Measurements from ENCODE around the gene IGFBP6. TPM values are rescaled to one million over a fixed set of nuclear protein-coding genes. Genes with fewer than 3 reads are reported as not detected.

Gene IGFBP6
- total RNA-seq, 1 experiment from 2014 or later, result 4.2 TPM

GRCh38 chr12:53128780-53129569, 31.5 kb downstream of the IGFBP6 start:
- Histone ChIP-seq H2BK20ac (ENCODE audit: low read depth, low read length, poor library complexity, severe bottlenecking) (no peak overlapping the region), H3K79me1 (ENCODE audit: insufficient read depth, low read depth, low read length, poor library complexity, severe bottlenecking) (no peaks in the 10 kb centered on the region), H3K56ac (ENCODE audit: insufficient read length, low read depth, low read length) (no peak overlapping the region), H3K27me3 (ENCODE audit: insufficient read depth, low read length) (no peaks in the 10 kb centered on the region), H3K23ac (ENCODE audit: insufficient read length, low read depth, low read length) (no peak overlapping the region), H2AK5ac (ENCODE audit: insufficient read length, low read length) (no peak overlapping the region), H2BK5ac (ENCODE audit: insufficient read length, low read length) (no peak overlapping the region), H4K8ac (replicated peaks; ENCODE audit: insufficient read length, low read depth, low read length) (no peak overlapping the region), H3K23me2 (ENCODE audit: insufficient read length, low read depth, low read length, poor library complexity, severe bottlenecking) (no peaks in the 10 kb centered on the region), H2BK120ac (ENCODE audit: low read depth, low read length, poor library complexity, severe bottlenecking) (no peak overlapping the region), H2BK12ac (ENCODE audit: insufficient read length, low read depth, low read length) (no peak overlapping the region), H3K4ac (ENCODE audit: low read depth, low read length) (no peak overlapping the region), H3K4me2 (ENCODE audit: insufficient read depth, insufficient read length, low read length) (no peak overlapping the region), H3K27ac (ENCODE audit: insufficient read length, low read depth, low read length) (no peak overlapping the region), H3K79me2 (ENCODE audit: insufficient read depth, low read length) (no peaks in the 10 kb centered on the region), H4K20me1 (ENCODE audit: control insufficient read depth, insufficient read depth, insufficient read length) (no peaks in the 10 kb centered on the region), H2AFZ (ENCODE audit: low read length) (no peak overlapping the region), H2BK15ac (ENCODE audit: low read depth, low read length) (no peak overlapping the region), H4K91ac (ENCODE audit: insufficient read length, low read depth, low read length) (no peak overlapping the region), H3T11ph (ENCODE audit: low read length) (no peak overlapping the region), H3K9me3 (ENCODE audit: control insufficient read depth, low read depth, low read length) (no peaks in the 10 kb centered on the region), H3K14ac (ENCODE audit: insufficient read depth, low read length) (no peak overlapping the region), H4K5ac (ENCODE audit: insufficient read length, low read depth, low read length) (no peak overlapping the region), H3K18ac (ENCODE audit: insufficient read length, low read depth, low read length) (no peak overlapping the region), H3K4me1 (ENCODE audit: insufficient read depth, low read length) (no peaks in the 10 kb centered on the region), H3K9ac (ENCODE audit: extremely low read depth, insufficient read length, low read length) (no peak overlapping the region)
- no peak overlapping the region for H3K4me3 Mint-ChIP-seq
- DNase-seq, result no peak
- H3K27me3 Mint-ChIP-seq (ENCODE audit: low read depth), result peaks cover 63% of the 10 kb centered on the region
- no peak for TF ChIP-seq CTCF (conservative IDR thresholded peaks at IDR 0.05)
- H3K9me3 Mint-ChIP-seq, result no peaks in the 10 kb centered on the region
- no peaks in the 10 kb centered on the region for H3K36me3 Mint-ChIP-seq (ENCODE audit: insufficient read depth in 1 of 3, low read depth in 3 of 3)
- H3K4me1 Mint-ChIP-seq, result no peaks in the 10 kb centered on the region
- H3K27ac Mint-ChIP-seq, result no peak overlapping the region
- no CpG with 5 or more reads among the region's 10 CpGs for WGBS (ENCODE audit: extremely low coverage, insufficient read length, low lambda C conversion rate)
